ENCODE measurements around the gene C1orf198.

Gene C1orf198

DNA sequence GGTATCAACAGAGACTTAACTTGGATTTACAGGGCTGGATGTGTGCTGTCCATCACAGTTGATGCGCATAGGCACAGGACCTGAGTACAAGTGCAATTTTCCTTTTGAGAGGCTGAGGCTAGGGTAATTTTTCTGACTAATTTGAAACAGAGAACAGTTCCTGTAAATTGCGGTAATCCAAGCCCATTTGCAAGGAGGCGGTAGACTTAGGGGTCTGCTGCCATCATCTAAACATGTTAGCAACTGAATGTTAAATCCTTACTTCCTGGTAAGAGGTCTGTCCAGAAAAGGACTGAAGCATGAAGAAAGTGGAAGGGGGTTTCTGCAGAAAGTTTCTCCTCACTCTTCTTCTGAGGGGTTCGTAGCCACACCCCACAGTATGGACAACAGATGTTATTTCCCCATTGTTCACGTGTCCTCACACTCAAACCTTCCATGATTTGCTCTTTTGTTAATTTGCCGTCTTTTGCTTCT, 23.7 kb upstream of the C1orf198 start:
- no peak for DNase-seq (ENCODE audit: low read depth)

DNA sequence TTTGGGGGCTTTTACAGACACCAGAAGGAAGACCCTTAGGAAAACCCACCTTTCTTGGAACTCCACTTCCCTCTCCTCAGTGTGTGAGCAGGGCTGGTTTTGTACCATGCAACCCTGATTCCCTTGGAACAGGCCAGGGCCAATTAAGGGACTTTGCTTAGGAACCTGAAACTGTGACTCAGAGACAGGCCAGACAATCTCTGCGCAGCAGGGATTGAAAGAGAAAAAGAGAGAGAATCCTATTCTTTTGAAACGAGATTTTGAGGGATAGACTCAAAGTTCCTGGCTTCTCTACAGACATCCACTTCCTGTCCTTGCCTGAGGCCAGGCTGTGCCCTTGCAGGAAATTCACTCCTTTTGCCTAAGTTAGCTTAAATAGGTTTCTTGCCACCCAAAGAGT, 23.1 kb upstream of the C1orf198 start:
- DNase-seq (ENCODE audit: low read depth), result no peak

DNA sequence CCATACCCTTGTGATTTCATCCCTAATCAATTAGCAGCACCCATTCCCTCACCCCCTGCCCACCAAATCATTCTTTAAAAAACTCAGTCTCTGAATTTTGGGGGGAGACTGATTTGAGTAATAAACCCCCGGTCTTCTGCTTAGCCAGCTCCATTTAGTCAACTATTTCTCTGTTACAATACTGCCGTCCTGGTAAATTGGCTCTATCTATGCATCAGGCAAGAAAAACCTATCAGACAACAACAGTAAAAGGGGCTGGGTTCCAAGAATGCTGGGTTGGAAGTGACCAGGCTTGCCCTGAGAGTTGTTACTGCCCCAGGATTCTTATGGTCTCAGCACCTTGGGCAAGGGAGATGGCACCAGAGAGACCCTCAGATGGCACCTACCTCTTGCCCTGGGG, 16.3 kb upstream of the C1orf198 start:
- no peak for DNase-seq (ENCODE audit: low read depth)

DNA sequence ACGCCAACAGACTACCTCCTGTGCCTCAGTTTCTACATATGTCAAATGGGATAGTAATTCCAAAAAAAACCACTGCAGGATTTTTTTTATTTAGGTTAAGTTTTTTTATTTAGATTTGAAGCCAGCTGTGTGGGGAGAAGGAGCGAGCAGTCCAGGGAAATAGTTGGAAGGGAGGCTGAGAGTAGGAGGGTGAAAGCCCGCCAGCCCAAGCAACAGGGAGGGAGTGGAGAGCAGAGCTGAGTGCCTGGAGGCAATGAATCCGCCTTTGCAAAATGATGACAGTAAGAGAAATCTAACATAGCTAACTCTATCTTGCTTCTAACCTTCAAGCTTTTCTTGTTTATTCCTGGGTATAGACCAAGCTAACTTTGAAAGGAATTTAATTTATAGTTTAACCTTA, 15.6 kb upstream of the C1orf198 start:
- no peak for DNase-seq (ENCODE audit: low read depth)

DNA sequence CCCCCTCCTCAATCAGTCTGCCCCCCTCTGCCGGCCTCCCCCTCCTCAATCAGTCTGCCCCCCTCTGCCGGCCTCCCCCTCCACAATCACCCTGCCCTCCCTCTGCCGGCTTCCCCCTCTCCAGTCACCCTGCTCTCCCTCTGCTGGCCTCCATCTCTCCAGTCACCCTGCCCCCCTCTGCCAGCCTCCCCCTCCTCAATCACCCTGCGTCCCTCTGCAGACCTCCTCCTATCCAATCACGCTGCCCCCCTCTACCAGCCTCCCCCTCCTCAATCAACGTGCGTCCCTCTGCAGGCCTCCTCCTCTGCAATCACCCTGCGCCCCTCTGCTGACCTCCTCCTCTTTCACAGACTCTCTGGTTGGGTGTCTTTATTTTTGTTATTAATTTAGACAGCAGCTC, 11.5 kb upstream of the C1orf198 start:
- no peak for DNase-seq (ENCODE audit: low read depth)

DNA sequence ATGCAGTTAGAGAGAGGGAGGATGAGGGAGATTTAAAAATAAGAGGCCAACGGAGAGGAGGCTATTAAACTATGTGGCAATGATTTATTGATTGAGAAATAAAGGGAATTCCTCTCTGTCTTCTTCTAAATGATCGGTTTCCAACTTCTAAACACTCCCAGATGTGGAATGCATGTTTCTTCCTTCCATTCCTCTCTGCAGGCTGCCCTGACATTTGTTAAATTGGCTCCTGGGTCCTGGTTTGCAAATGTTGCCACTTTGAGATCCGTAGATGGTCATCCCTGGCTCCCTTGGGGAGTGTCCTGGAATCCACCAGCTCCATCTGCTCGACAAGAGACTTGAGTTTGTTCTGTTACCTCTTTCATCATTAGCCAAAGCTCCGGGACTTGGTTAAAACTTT, 10.3 kb upstream of the C1orf198 start:
- DNase-seq (ENCODE audit: low read depth), result no peak

DNA sequence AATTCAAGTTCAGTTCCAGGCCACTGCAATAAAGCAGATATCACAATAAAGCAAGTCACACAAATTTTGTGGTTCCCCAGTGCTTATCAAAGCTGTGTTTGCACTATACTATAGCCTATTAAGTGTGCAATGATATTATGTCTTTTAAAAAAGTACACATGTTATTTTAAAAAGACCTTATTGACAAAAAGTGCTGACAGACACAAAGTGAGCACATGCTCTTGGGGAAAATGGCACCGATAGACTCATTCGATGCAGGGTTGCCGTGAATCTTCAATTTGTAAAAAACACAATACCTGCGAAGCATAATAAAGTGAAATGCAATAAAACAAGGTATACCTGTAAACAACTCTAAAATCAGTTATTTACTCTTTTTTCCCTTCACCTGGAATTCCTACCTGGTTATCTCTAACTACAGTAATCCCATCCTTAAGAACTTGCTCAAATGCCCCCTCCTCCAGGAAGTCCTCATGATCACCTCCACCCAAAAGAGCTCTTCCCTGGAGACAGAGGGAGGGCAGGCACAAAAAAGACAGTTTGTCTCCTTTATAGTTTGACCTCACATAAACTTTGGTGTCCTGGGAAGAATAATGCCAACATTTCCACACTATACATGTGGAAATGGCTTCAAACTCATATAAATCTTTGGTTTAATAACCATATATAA, 9.7 kb upstream of the C1orf198 start:
- DNase-seq (ENCODE audit: low read depth), result no peak

DNA sequence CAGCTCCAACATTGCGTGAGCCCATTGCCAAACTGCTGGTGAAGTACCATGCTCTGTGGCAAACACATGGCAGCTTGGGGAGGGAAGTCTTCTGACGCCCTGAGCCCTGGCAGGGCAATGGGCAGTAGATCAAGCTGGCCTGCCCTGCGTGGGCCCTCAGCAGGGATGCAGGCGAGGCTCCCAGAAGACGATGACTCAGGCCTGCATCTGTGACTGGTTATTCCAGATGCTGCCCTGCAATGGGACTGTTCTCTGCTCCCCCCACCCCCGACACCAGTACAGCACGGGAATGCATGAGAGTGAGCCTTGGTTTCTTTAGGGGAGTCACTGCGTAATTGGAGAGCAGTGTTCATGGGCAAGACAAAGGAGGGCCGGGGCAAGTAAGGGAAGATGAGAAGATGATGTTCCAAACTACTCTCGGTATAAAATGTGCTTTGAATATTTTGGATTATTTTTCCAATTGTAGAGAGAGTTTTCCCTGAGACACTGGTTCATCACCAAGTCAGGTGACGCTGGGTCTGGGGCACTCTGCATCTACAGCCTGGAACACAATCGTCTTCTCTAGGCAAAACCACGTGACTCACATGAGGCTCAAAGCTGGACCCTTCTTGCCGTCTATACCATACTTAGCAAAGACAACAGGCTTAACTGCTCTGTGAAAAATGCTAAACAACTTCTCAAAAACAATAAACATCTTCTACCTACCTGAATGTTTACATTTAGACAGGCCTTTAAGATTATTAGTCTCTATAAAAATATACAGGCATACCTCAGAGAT, 9.0 kb upstream of the C1orf198 start:
- DNase-seq (ENCODE audit: low read depth), result no peak

DNA sequence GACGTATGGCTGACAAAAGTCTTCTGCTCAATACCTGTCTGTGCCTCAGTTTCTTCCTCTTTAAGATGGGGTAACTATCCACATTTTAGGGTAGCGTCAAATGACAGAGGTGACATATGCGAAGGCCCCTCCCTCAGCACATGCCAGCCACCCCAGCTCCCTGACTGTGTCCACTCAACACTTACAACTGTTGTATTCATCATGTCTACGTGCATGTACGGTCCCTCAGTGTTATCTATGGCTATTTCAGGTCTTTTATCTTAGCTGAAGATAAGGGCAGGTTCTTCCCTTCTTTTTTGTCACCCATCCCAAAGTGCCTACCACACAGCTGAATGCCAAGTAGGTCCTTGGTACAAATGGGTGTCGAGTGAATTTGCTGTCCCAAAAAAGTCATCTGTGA, 8.3 kb upstream of the C1orf198 start:
- no peak for DNase-seq (ENCODE audit: low read depth)

DNA sequence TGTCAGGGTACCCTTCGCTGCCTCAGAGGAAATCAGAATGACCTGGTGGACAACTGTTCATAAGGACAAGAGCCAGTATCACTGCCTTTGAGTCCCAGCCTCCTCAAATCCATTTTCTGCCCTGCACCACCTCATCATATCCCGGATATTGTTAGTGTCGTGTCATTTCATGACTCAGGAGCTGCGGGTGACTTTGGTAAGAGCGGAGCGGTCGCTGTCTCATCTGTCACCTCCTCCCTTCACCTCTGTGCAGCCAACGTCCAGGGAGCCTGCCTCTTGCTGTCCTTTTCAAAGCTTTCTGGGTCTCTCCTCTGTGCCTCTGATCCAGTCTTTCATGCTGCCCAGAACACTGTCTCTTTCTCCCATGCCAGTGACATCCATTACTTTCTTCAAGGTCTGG, 7.0 kb upstream of the C1orf198 start:
- DNase-seq (ENCODE audit: low read depth), result no peak

DNA sequence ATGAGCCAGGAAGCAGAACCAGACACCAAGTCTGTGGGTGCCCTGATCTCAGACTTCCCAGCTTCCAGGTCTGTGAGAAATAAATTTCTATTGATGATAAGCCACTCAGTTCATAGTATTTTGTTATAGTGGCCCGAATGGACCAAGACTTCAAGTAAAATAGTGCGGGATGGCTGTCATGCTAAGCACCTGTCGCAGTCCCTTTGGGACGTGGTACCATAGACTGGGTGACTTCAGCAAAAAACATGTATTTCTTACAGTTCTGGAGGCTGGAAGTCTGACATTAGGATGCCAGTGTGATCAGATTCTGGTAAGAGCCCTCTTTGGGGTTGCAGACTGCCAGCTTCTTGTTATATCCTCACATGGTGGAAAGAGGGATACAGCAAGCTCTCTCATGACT, 2.6 kb upstream of the C1orf198 start:
- no peak for DNase-seq (ENCODE audit: low read depth)

DNA sequence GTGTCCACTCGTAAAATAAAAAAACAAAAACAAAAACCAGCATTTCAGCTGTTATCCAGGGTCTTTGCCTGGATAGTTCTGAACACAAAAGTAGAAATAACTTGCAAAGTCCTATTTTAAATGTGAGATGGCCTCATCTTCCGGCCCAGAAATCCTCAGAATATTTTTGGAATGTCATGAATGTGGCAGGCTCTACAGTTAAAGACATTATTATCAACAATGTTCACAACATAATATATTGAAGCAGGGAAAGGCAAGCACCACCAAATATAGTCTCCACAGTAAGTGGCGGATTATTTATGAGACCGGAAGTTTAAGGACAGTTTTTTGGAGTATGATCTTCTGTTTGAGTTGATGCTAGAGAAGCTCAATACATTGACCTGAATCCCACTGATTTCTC, 1.2 kb upstream of the C1orf198 start:
- no peak for DNase-seq (ENCODE audit: low read depth)

DNA sequence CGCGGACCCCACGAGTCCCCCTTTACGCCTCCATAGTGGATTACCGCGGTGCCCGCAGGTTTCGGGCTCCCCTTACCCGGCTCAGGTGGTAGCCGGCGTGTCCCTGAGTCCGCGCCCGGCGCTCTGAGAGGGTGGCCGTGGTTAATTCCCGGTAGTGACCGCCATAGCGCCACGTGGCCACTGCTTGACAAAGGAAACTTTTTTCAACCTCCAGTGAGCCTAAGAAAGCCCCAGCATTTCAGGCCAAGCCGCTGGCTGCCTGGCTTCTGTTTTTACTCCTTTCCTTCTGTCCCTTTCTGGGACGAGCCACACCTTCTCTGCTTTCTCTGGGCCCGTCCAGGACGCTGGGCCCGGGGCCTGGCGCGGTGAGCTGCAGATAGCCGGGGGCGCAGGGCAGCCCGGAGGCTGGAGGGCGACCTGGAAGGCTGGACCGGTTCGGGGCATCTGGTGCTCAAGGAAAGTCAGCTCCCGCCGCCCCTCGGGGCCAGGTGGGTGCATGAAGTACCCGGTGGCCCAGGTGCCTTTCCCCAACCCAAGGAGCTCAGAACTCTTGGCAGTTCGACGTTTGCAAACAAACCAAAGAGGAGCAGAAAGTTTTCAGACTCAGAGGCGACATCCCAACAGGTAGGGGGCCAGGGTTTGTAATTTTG, 540 bp upstream of the C1orf198 start:
- DNase-seq (ENCODE audit: low read depth), result peak; percentile 2

DNA sequence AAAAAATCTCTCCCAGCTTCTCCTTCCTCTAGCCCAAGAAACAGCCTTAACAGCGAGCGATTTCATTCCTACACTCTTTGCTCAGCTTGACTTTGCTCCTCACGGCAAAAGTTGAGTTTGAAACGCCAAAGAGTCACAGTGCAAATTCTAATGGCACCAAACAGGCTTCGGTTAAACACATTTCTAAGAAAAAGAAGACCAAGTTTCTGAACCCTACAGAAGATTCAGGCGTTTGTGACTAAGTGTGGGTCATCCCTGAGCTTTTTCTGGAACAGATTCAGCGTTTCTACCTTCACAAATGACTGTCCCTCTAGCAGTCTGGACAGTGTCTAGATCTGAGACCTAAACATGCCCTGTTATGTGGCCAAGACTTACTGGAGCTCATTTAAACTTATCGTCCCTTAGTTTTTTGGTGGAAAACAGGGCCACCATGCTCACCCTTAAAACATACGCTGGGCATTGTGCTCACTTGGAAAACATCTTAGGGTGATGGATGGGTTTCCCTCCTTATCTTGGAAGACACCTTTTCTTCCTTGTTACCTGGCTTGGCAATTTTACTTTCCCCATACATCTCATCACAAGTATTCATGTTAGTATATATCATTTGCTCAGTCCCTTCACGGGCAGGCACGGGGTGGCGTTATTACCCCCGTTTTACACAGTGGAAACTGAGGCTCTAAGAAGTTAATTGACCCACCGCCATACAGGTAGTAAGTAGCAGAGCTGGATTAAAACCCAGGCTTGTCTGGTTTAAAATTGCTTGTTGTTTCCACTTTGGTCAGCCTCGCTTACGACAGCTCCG, 1.0 kb downstream of the C1orf198 start:
- no peak for DNase-seq (ENCODE audit: low read depth)

DNA sequence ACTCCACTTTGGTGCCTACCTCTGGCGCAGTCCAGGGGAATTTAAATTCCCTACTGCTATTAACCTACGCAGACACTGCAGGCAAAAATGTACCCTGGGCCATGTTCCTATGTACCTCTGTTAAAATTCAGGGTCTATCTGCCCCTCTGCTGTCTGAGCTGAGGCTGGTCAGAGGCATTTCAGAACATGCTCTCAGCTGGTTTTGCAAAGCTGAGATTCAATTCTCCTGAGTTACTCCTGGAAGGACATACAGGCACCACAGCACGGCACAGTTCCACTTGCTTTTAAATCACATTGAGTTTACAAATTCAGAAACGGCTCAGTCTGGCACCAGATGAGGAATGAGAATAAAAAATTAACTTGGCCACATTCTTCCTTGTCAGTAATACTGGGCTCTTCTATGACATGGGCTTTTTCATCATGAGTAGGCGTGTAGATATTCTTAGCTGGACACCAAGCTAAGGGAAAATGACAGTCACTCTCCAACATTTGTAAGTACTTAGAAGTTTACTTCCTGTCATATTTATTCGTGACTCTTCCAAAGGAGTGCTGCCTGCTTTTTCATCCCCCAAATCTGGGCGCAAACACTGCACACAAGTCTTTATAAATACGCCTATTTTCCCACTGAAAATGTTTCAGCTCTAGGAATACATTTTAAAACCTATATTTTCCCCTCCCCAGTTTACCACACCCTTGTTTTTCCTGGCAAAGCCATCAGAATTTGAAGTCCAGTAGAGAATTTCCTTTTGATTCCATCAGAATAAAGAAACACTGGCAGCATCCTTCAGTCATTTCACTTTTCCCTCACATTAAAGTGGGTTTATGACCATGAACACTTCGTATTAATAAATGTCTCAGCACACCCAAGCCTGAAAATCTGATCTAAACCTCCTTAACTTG, 1.9 kb downstream of the C1orf198 start:
- DNase-seq (ENCODE audit: low read depth), result no peak

DNA sequence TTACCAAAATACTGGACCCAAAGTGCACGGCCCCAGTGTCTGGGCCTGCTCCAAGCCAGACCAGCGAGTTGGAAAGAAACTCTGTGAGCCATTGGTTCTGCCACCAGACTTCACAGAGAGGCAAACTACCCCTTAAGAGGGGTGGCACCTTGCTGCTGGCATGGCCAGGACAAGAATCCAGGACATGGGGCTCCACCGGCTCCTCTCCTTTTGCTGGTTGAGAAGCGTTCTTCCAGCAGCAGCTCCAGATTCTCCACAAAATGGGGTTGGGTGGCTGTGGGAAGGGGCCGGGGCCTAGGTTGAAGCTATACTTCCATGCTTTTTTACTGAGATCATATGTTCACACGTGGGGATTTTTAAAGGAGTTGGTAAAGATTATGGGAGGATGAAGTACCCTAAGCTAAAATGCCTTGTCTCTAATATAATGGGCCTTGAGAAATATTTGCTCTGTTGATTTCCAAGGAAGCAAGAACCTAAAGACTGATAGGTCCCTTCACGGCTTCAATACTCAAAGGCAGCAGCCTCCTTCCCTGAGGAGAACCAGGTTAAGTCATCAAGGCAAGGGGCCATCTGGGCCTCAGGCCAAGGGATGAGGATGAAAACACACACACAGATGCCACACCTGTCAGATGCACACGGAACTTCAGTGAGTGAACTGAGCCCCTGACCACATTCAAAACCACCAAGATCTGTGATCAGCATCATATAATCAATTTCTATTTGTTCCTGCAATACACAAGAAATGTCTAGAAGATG, 3.1 kb downstream of the C1orf198 start:
- no peak for DNase-seq (ENCODE audit: low read depth)

DNA sequence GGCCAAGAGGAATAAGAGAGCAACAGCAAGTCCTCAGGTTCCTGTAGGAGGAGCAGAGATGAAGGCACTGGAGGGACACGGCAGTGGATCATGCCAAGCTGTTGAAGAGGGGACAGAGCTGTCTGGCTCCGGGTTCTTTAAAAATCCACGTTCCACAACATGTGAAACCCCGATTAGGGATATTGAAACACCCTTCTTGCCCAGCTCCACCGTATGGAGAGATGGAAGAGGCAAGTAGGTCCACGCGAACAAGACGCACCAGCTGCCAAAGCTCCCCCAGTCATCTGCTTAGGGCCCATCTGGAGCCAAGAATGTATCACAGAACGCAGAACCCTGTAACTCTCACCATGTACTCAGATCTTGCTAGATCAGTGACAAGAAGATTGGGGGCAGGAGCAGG, 3.9 kb downstream of the C1orf198 start:
- no peak for DNase-seq (ENCODE audit: low read depth)

DNA sequence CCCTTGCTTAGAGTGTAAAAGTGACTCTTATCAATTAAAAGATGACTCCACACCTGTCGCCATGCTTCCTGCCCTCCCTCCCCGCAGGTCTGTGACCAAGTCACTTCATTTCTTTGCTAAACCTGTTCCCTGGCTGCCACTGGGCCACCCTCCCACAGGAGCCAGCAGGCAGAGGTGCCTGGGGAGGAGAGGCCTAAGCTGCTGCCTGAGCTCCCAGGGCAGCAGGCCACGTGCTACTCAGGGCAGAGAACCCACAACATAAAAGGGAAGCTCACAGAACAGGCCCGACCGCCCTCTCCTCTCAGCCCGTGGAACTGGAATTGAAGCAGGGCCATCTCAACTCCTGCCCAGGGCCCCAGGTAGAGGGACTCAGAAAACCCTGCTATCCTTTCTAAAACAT, 4.9 kb downstream of the C1orf198 start:
- no peak for DNase-seq (ENCODE audit: low read depth)

DNA sequence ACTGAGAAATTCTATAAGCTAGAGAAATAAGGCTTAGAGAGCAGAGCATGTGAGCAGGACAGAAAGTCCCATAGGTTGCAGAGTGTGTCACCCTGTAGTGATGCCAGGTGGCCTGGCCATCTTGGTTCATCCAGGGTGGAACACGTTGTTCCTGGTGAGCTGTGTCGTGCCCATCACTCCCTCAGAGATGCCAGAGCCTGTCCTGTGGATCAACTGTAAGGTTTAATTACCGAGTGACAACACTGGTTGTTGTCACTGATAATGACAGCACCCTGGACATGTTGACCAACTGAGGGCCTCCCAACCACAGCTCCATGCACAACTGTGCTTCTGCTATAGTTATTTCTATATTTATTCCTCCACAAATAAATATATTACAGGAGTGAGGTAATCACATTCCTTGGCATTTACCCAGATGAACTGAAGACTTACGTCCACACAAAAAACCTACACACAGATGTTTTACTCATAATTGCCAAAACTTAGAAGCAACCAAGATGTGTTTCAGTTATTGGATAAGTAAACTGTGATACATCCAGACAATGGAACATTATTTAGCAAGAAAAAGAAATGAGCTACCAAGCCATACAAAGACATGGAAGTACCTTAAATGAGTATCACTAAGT, 6.2 kb downstream of the C1orf198 start:
- no peak for DNase-seq (ENCODE audit: low read depth)

DNA sequence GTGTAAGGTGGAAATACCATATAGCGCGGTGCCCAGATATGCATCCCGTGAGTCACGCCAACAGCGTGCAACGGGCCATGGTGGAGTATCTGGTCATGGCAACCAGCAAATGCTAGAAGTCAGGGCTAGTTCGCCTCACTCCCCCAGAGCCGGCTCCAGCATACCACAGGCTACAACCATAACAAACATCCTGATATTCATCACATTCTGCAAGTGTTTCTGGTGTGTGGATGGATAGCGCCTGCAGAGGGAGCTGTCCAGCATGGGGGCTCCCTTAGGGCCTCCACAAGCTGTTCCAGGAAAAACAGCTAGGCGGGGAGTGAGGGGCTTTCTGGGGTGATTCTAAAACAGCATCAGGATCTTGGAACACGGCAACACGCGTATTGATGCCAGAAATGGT, 6.8 kb downstream of the C1orf198 start:
- no peak for DNase-seq (ENCODE audit: low read depth)

Data from activated T-helper 9 cell treated with anti-CD3 and anti-CD28 coated beads, Interleukin-2, amount 50 U/mL, for 16 hours (primary cell).